GM18868 (cell line): Measurements from ENCODE around the gene SPAG6.

ENCODE experiments used
- ATAC-seq: cut with Tn5 transposase; IDR thresholded peaks from one replicate; pipeline ENCODE4 v1.9.1; 2021; ENCODE audit warnings: mild to moderate bottlenecking, moderate library complexity; ENCODE audit not compliant: unreplicated experiment

SPAG6 gene

GRCh38 chr10:22427890-22428571 is 82.7 kb downstream of the SPAG6 start:
- no peak for ATAC-seq

- ATAC-seq: no peak
Measured at GRCh38 chr10:22429146-22429545, 83.8 kb downstream of the SPAG6 start.

- ATAC-seq: no peak
Measured at GRCh38 chr10:22429981-22430421, 84.7 kb downstream of the SPAG6 start.

GRCh38 chr10:22433875-22434274 is 88.6 kb downstream of the SPAG6 start:
- ATAC-seq: no peak

- ATAC-seq: no peak
Measured at GRCh38 chr10:22434521-22434920, 89.2 kb downstream of the SPAG6 start.

GRCh38 chr10:22435650-22436049 is 90.4 kb downstream of the SPAG6 start:
- ATAC-seq: no peak

- ATAC-seq: peak; percentile 32
Measured at GRCh38 chr10:22436526-22436892, 91.2 kb downstream of the SPAG6 start.

- peak; percentile 79 for ATAC-seq
Measured at GRCh38 chr10:22436893-22437619, 91.8 kb downstream of the SPAG6 start.

GRCh38 chr10:22437620-22438588 is 92.6 kb downstream of the SPAG6 start:
- ATAC-seq: peak; percentile 28

- ATAC-seq: no peak
Measured at GRCh38 chr10:22438711-22439110, 93.4 kb downstream of the SPAG6 start.

GRCh38 chr10:22442063-22442462 is 96.8 kb downstream of the SPAG6 start:
- no peak for ATAC-seq

GRCh38 chr10:22442468-22442867 is 97.2 kb downstream of the SPAG6 start:
- no peak for ATAC-seq

- ATAC-seq: no peak
Measured at GRCh38 chr10:22443175-22443901, 98.0 kb downstream of the SPAG6 start.

- no peak for ATAC-seq
Measured at GRCh38 chr10:22444219-22444788, 99.0 kb downstream of the SPAG6 start.

- ATAC-seq: no peak
Measured at GRCh38 chr10:22445495-22445894, 100.2 kb downstream of the SPAG6 start.

- ATAC-seq: no peak
Measured at GRCh38 chr10:22447068-22447467, 101.8 kb downstream of the SPAG6 start.

- ATAC-seq: no peak
Measured at GRCh38 chr10:22451346-22451745, 106.0 kb downstream of the SPAG6 start.

GRCh38 chr10:22453320-22453719 is 108.0 kb downstream of the SPAG6 start:
- ATAC-seq: no peak

- ATAC-seq: no peak
Measured at GRCh38 chr10:22453948-22454591, 108.8 kb downstream of the SPAG6 start.

- ATAC-seq: peak; percentile 17
Measured at GRCh38 chr10:22454634-22455033, 109.3 kb downstream of the SPAG6 start.
